Hindlimb muscle (tissue), 1 donor: Measurements from ENCODE around the gene ETS2. TPM values are rescaled to one million over a fixed set of nuclear protein-coding genes. Genes with fewer than 3 reads are reported as not detected.
"Not testable (repeated sequence)": the region's sequence is repeated elsewhere in the genome, so short reads cannot be mapped to it uniquely, and the experiment has no call there.

ENCODE experiments used
- DNase-seq: peaks from one replicate; pipeline ENCODE4 v3.0.0-alpha.2; 2013
- polyA plus RNA-seq: library from polyadenylated mRNA; unstranded; fragments of 120-200 nt; gene quantifications from one replicate; pipeline ENCODE4 v1.2.1, GENCODE V29; 2013; ENCODE audit not compliant: insufficient read length

ETS2 gene
- polyA plus RNA-seq, 1 donor, result 31.3 TPM

GRCh38 chr21:38818325-38818723 is 12.6 kb downstream of the ETS2 start:
- no peak for DNase-seq

- DNase-seq, result no peak
Observed at GRCh38 chr21:38819051-38819718, 13.5 kb downstream of the ETS2 start.

GRCh38 chr21:38819719-38820159 is 14.0 kb downstream of the ETS2 start:
- no peak for DNase-seq

GRCh38 chr21:38820471-38821239 is 14.9 kb downstream of the ETS2 start:
- DNase-seq, result no peak

- no peak for DNase-seq
Observed at GRCh38 chr21:38821248-38821647, 15.5 kb downstream of the ETS2 start.

- no peak for DNase-seq
Observed at GRCh38 chr21:38821959-38822682, 16.4 kb downstream of the ETS2 start.

GRCh38 chr21:38822778-38823238 is 17.1 kb downstream of the ETS2 start:
- DNase-seq, result no peak

- no peak for DNase-seq
Observed at GRCh38 chr21:38823737-38824123, 18.0 kb downstream of the ETS2 start.

- DNase-seq, result no peak
Observed at GRCh38 chr21:38824124-38824822, 18.5 kb downstream of the ETS2 start.

- no peak for DNase-seq
Observed at GRCh38 chr21:38825269-38825668, 19.5 kb downstream of the ETS2 start.

- DNase-seq, result no peak
Observed at GRCh38 chr21:38825921-38826320, 20.2 kb downstream of the ETS2 start.

- DNase-seq, result not testable (repeated sequence)
Observed at GRCh38 chr21:38828111-38828510, 22.4 kb downstream of the ETS2 start.

GRCh38 chr21:38830671-38831525 is 25.2 kb downstream of the ETS2 start:
- no peak for DNase-seq

- peak; percentile 71 for DNase-seq
Observed at GRCh38 chr21:38831526-38832467, 26.1 kb downstream of the ETS2 start.

- DNase-seq, result no peak
Observed at GRCh38 chr21:38832664-38833063, 26.9 kb downstream of the ETS2 start.

GRCh38 chr21:38833117-38833516 is 27.4 kb downstream of the ETS2 start:
- no peak for DNase-seq

- no peak for DNase-seq
Observed at GRCh38 chr21:38834725-38835124, 29.0 kb downstream of the ETS2 start.

GRCh38 chr21:38837806-38838461 is 32.2 kb downstream of the ETS2 start:
- DNase-seq, result no peak

- DNase-seq, result no peak
Observed at GRCh38 chr21:38838598-38839327, 33.0 kb downstream of the ETS2 start.
